ENCODE data around the gene FHOD3.

The FHOD3 gene

DNA sequence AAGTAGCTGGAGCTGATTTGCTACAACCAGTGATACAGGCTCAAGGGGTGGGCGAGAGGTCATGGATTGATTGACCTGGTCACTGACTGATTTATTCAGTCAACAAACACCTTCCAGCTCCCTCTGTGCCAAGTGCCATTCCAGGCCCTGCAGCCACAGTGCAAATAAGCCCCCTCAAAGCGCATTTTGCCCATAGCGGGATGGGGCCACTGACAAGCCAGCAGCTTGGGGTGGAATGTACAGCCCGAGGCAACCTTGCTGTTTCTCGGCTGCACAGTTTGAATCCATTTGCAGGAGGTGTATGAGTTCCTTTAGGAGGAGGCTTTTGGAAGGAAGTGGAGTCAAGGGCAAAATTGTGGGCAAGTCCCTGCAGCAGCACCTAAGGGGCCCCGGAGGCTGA, 296.1 kb downstream of the FHOD3 start:
- Histone ChIP-seq H2AFZ (ENCODE audit: low read length) (no peak overlapping the region), H3K79me2 (ENCODE audit: low read length) (no peaks in the 10 kb centered on the region), H3K9ac (ENCODE audit: low read length) (no peak overlapping the region), H3K27ac (ENCODE audit: low read length) (no peak overlapping the region), H3K27me3 (replicated peaks; ENCODE audit: insufficient read depth, low read length) (no peaks in the 10 kb centered on the region), H3K9me2 (replicated peaks; ENCODE audit: insufficient read depth, low read length) (no peaks in the 10 kb centered on the region), H3K4me2 (ENCODE audit: low read depth, low read length) (no peak overlapping the region), H3K4me1 (ENCODE audit: low read length) (no peaks in the 10 kb centered on the region), H3F3A (ENCODE audit: insufficient read depth, low read length) (no peaks in the 10 kb centered on the region), H3K4me3 (ENCODE audit: low read length) (no peak overlapping the region), H3K9me3 (replicated peaks; ENCODE audit: insufficient read depth, low read length) (no peaks in the 10 kb centered on the region), H4K20me1 (ENCODE audit: insufficient read depth, low read length) (no peaks in the 10 kb centered on the region), H3K36me3 (replicated peaks; ENCODE audit: insufficient read depth, low read length) (no peaks in the 10 kb centered on the region)
- TF ChIP-seq EZH2phosphoT487 (IDR thresholded peaks at IDR 0.05; ENCODE audit: low read length) (no peak), CTCF (IDR thresholded peaks at IDR 0.05; ENCODE audit: low read length) (no peak), EZH2 (optimal IDR thresholded peaks at IDR 0.05; ENCODE audit: low read depth, low read length) (no peak)
- no peak for DNase-seq

- Histone ChIP-seq H3K9me2 (replicated peaks; ENCODE audit: insufficient read depth, low read length) (no peaks in the 10 kb centered on the region), H3K27me3 (replicated peaks; ENCODE audit: insufficient read depth, low read length) (no peaks in the 10 kb centered on the region), H2AFZ (ENCODE audit: low read length) (no peak overlapping the region), H3K36me3 (replicated peaks; ENCODE audit: insufficient read depth, low read length) (no peaks in the 10 kb centered on the region), H3K27ac (ENCODE audit: low read length) (no peak overlapping the region), H3K4me2 (ENCODE audit: low read depth, low read length) (no peak overlapping the region), H3K4me3 (ENCODE audit: low read length) (no peak overlapping the region), H3F3A (ENCODE audit: insufficient read depth, low read length) (no peaks in the 10 kb centered on the region), H3K9ac (ENCODE audit: low read length) (no peak overlapping the region), H4K20me1 (ENCODE audit: insufficient read depth, low read length) (no peaks in the 10 kb centered on the region), H3K4me1 (ENCODE audit: low read length) (no peaks in the 10 kb centered on the region), H3K79me2 (ENCODE audit: low read length) (no peaks in the 10 kb centered on the region), H3K9me3 (replicated peaks; ENCODE audit: insufficient read depth, low read length) (no peaks in the 10 kb centered on the region)
- no peak for DNase-seq
- no peak for TF ChIP-seq CTCF (IDR thresholded peaks at IDR 0.05; ENCODE audit: low read length)
- no peak for TF ChIP-seq EZH2 (optimal IDR thresholded peaks at IDR 0.05; ENCODE audit: low read depth, low read length)
- TF ChIP-seq EZH2phosphoT487 (IDR thresholded peaks at IDR 0.05; ENCODE audit: low read length) = no peak
Measured at GRCh38 chr18:36594621-36595020, 297.1 kb downstream of the FHOD3 start.

DNA sequence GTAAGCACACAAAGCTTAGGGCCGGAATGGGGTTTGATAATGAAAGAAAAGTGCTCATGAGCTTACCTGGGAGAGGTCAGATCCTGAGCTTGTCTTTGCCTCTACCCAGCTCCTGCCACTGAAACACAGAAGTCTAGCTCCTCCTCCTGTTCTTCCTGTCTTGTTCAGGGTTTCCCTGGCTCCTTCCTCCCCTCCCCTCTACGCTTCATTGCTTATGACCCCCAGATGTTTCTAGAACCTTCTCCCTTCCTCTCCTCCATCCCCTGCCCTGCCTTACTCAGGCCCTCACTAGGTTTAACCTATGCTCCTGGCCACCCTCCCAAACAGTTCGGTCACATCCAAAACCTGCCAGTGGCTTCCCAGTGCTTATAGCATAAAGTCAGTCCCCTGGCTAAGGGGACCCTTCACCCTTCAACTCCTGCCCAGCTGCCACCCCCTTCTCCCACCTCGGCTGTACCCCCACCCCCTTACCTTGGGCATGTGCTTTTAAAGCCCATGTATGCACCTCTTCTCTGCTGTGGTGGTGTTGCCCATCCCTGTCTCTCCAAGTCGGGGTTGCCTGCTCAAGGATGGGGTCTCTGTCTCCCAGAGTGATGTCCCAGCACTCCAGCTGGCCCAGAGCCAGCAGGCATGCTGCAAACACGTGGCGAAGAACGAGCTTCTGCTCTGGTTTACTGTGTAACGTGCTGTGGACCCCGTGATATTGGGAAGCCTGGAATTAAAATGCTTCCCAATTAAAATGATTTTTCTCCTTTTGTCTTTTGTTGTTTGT, 297.7 kb downstream of the FHOD3 start:
- DNase-seq = no peak
- H3K27me3 ChIP-seq (replicated peaks; ENCODE audit: insufficient read depth, low read length) = no peaks in the 10 kb centered on the region
- no peaks in the 10 kb centered on the region for H3K36me3 ChIP-seq (replicated peaks; ENCODE audit: insufficient read depth, low read length)
- no peaks in the 10 kb centered on the region for H3K9me3 ChIP-seq (replicated peaks; ENCODE audit: insufficient read depth, low read length)
- no peak overlapping the region for H2AFZ ChIP-seq (ENCODE audit: low read length)
- no peaks in the 10 kb centered on the region for H3K4me1 ChIP-seq (ENCODE audit: low read length)
- H4K20me1 ChIP-seq (ENCODE audit: insufficient read depth, low read length) = no peaks in the 10 kb centered on the region
- H3K27ac ChIP-seq (ENCODE audit: low read length) = no peak overlapping the region
- H3K9me2 ChIP-seq (replicated peaks; ENCODE audit: insufficient read depth, low read length) = no peaks in the 10 kb centered on the region
- no peaks in the 10 kb centered on the region for H3K79me2 ChIP-seq (ENCODE audit: low read length)
- H3K4me2 ChIP-seq (ENCODE audit: low read depth, low read length) = no peak overlapping the region
- TF ChIP-seq CTCF (IDR thresholded peaks at IDR 0.05; ENCODE audit: low read length) (no peak), EZH2phosphoT487 (IDR thresholded peaks at IDR 0.05; ENCODE audit: low read length) (no peak), EZH2 (optimal IDR thresholded peaks at IDR 0.05; ENCODE audit: low read depth, low read length) (no peak)
- no peak overlapping the region for H3K9ac ChIP-seq (ENCODE audit: low read length)
- H3F3A ChIP-seq (ENCODE audit: insufficient read depth, low read length) = no peaks in the 10 kb centered on the region
- H3K4me3 ChIP-seq (ENCODE audit: low read length) = no peak overlapping the region

Data from MM.1S (cell line).